SU-DHL-6 (cell line): ENCODE measurements around the gene TAS2R1.

Source experiments
- H2AFZ ChIP-seq: fragments of 200-600 bp; sonication (generic); 2 replicates; pipeline ENCODE4 v1.6.1; 2014; ENCODE audit warnings: low read depth, mild to moderate bottlenecking, moderate library complexity, mixed read lengths, antibody characterized with exemption, low read length; ENCODE audit not compliant: severe bottlenecking
- H3F3A ChIP-seq: fragments of 200-600 bp; shearing (Covaris generic); 2 replicates; pipeline ENCODE4 v1.6.0; 2016; ENCODE audit warnings: antibody characterized with exemption, mild to moderate bottlenecking; ENCODE audit not compliant: insufficient read depth
- H3K27ac ChIP-seq: fragments of 200-600 bp; sonication (generic); 2 replicates; pipeline ENCODE4 v1.5.1; 2016; ENCODE audit warnings: low read depth, mild to moderate bottlenecking, low read length, moderate library complexity, mixed read lengths
- H3K27me3 ChIP-seq: fragments of 200-600 bp; sonication (generic), shearing (Covaris generic); 2 replicates; pipeline ENCODE4 v1.6.0; 2014; ENCODE audit warnings: mild to moderate bottlenecking, low read length
- H3K36me3 ChIP-seq: fragments of 200-600 bp; sonication (generic); 2 replicates; pipeline ENCODE4 v1.6.1; 2014; ENCODE audit warnings: mild to moderate bottlenecking, low read length, mixed read lengths
- H3K4me2 ChIP-seq: fragments of 300-600, 200-600 bp; shearing (Covaris generic), sonication (generic); 2 replicates; pipeline ENCODE4 v1.6.0; 2014; ENCODE audit warnings: low read length, low read depth, mild to moderate bottlenecking; ENCODE audit not compliant: poor library complexity, severe bottlenecking
- H3K4me3 ChIP-seq: fragments of 200-600 bp; sonication (generic); 2 replicates; pipeline ENCODE4 v1.5.1; 2014; ENCODE audit warnings: antibody characterized with exemption, low read length, mild to moderate bottlenecking, mixed read lengths; ENCODE audit not compliant: insufficient read depth, poor library complexity, severe bottlenecking
- H3K79me2 ChIP-seq: fragments of 200-600 bp; sonication (generic); 2 replicates; pipeline ENCODE4 v1.6.1; 2014; ENCODE audit warnings: mild to moderate bottlenecking, low read length, moderate library complexity; ENCODE audit not compliant: insufficient read depth
- H3K9ac ChIP-seq: fragments of 200-600 bp; sonication (generic); 2 replicates; pipeline ENCODE4 v1.7.0; 2014; ENCODE audit warnings: mild to moderate bottlenecking, low read length
- H3K9me2 ChIP-seq: fragments of 200-600 bp; sonication (generic); replicated peaks from 2 replicates; pipeline ENCODE4 v1.6.1; 2014; ENCODE audit warnings: low read length; ENCODE audit not compliant: insufficient read depth
- H3K9me3 ChIP-seq: fragments of 200-600 bp; sonication (generic); 2 replicates; pipeline ENCODE4 v1.6.1; 2014; ENCODE audit warnings: low read length, mixed read lengths; ENCODE audit not compliant: insufficient read depth
- H4K20me1 ChIP-seq: fragments of 200-600 bp; sonication (generic); 2 replicates; pipeline ENCODE4 v1.6.1; 2014; ENCODE audit warnings: low read depth, mild to moderate bottlenecking, antibody characterized with exemption, low read length, moderate library complexity, mixed read lengths
- CTCF ChIP-seq: fragments of 200-600 bp; sonication (generic); IDR thresholded peaks from one replicate; pipeline ENCODE4 v1.5.1; 2017; ENCODE audit warnings: antibody characterized with exemption, mild to moderate bottlenecking, low read length, moderate library complexity; ENCODE audit not compliant: insufficient read depth, poor library complexity, severe bottlenecking
- EZH2phosphoT487 ChIP-seq: fragments of 200-600 bp; sonication (generic), shearing (Covaris generic); conservative IDR thresholded peaks from 2 replicates; pipeline ENCODE4 v1.6.1; 2018; ENCODE audit warnings: mild to moderate bottlenecking, antibody characterized with exemption, low read length, moderate library complexity, mixed read lengths

The TAS2R1 gene

DNA sequence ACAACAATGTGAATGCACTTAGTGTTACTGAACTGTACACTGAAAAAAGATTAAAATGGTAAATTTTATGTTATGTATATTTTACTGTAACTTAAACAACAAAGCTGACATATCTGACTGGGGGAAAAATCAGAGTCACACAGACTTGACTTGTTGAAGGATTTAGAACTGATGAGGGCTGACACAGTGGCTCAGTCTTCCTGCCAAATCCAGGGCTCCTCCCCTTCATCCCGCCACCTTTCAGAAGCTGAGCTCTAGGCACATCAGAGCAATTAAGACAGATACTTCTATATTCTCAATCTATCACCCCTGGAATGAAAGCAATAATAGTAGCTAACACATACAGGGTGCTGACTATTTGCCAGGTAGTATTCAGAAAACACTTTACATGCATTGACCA is 27.7 kb upstream of the TAS2R1 start:
- no peak overlapping the region for H3K4me2 ChIP-seq
- TF ChIP-seq EZH2phosphoT487 (no peak), CTCF (no peak)
- no peak overlapping the region for H2AFZ ChIP-seq
- no peaks in the 10 kb centered on the region for H3F3A ChIP-seq
- no peaks in the 10 kb centered on the region for H3K9me2 ChIP-seq
- H3K79me2 ChIP-seq: no peaks in the 10 kb centered on the region
- no peaks in the 10 kb centered on the region for H3K27me3 ChIP-seq
- H3K27ac ChIP-seq: no peak overlapping the region
- H3K36me3 ChIP-seq: no peaks in the 10 kb centered on the region
- no peaks in the 10 kb centered on the region for H4K20me1 ChIP-seq
- no peak overlapping the region for H3K4me3 ChIP-seq
- no peaks in the 10 kb centered on the region for H3K9me3 ChIP-seq
- H3K9ac ChIP-seq: no peak overlapping the region

- Histone ChIP-seq H3K27ac (no peak overlapping the region), H3K9me2 (no peaks in the 10 kb centered on the region), H3K4me2 (no peak overlapping the region), H3K27me3 (no peaks in the 10 kb centered on the region), H3K9ac (no peak overlapping the region), H3K79me2 (no peaks in the 10 kb centered on the region), H4K20me1 (no peaks in the 10 kb centered on the region), H2AFZ (no peak overlapping the region), H3K36me3 (no peaks in the 10 kb centered on the region), H3K4me3 (no peak overlapping the region), H3F3A (no peaks in the 10 kb centered on the region), H3K9me3 (no peaks in the 10 kb centered on the region)
- no peak for TF ChIP-seq CTCF
- TF ChIP-seq EZH2phosphoT487: no peak
These were observed 25.5 kb upstream of the TAS2R1 start for GRCh38 chr5:9655641-9656040.

GRCh38 chr5:9654886-9655285 is 24.7 kb upstream of the TAS2R1 start:
- Histone ChIP-seq H3K27me3 (no peaks in the 10 kb centered on the region), H2AFZ (no peak overlapping the region), H3K4me2 (no peak overlapping the region), H3K79me2 (no peaks in the 10 kb centered on the region), H3K9me3 (no peaks in the 10 kb centered on the region), H3K9me2 (no peaks in the 10 kb centered on the region), H3K27ac (no peak overlapping the region), H3F3A (no peaks in the 10 kb centered on the region), H3K4me3 (no peak overlapping the region), H4K20me1 (no peaks in the 10 kb centered on the region), H3K36me3 (no peaks in the 10 kb centered on the region), H3K9ac (no peak overlapping the region)
- no peak for TF ChIP-seq EZH2phosphoT487
- TF ChIP-seq CTCF: no peak

DNA sequence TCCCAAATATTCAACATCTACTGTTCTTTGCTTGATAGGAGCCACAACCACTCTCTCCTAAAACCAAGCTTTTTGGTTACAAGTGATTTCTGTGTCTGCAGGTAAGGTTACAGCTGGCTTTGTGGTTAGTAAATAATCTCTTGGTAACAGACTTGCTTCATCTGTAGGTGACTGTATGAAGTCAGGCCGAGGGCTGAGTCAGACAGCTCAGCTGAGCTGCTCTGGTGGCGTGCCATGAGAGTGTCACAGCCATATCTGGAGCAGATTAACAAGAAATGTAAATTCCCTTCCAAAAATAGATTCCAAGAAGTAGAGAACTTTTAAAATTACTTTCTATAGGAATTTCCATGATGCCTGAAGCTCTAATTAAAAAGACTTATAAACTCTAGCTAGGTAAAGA is 23.7 kb upstream of the TAS2R1 start:
- no peak overlapping the region for H3K27ac ChIP-seq
- H3K4me2 ChIP-seq: no peak overlapping the region
- no peaks in the 10 kb centered on the region for H4K20me1 ChIP-seq
- no peak overlapping the region for H3K9ac ChIP-seq
- no peaks in the 10 kb centered on the region for H3K27me3 ChIP-seq
- no peaks in the 10 kb centered on the region for H3F3A ChIP-seq
- H3K9me3 ChIP-seq: no peaks in the 10 kb centered on the region
- no peak overlapping the region for H3K4me3 ChIP-seq
- H3K79me2 ChIP-seq: no peaks in the 10 kb centered on the region
- no peaks in the 10 kb centered on the region for H3K36me3 ChIP-seq
- H3K9me2 ChIP-seq: no peaks in the 10 kb centered on the region
- no peak overlapping the region for H2AFZ ChIP-seq
- no peak for TF ChIP-seq CTCF
- TF ChIP-seq EZH2phosphoT487: no peak
